Measurements from ENCODE around the gene PPM1H. TPM values are rescaled to one million over a fixed set of nuclear protein-coding genes. Genes with fewer than 3 reads are reported as not detected.
"Not testable (repeated sequence)": the region's sequence is repeated elsewhere in the genome, so short reads cannot be mapped to it uniquely, and the experiment has no call there.

The PPM1H gene
- total and polyA plus RNA-seq, 2 of the 8 experiments (the other 6 are each of a cell fraction or from before 2014, with no cell fraction given): 16.4 to 36.1 TPM

- WGBS, 2 experiments (ENCODE audit: extremely low coverage in 1 of 2, insufficient coverage in 1 of 2, insufficient read length in 1 of 2, insufficient replicate concordance in 2 of 2, low coverage in 1 of 2, low lambda C conversion rate in 2 of 2, missing lambda C conversion rate in 1 of 2): 71% methylated on average over 13 of the region's 13 CpGs; no CpG with 5 or more reads in 1 of the 2 experiments
- H3K4me3 ChIP-seq (ENCODE audit: extremely low read depth in 1 of 4, insufficient read depth in 2 of 4, low read depth in 3 of 4, low read length in 4 of 4); H4K8ac ChIP-seq (ENCODE audit: extremely low read depth, insufficient read depth, low read length); H4K91ac ChIP-seq (replicated peaks; ENCODE audit: insufficient read length, low read length); H3K4ac ChIP-seq (replicated peaks; ENCODE audit: insufficient read length, low read depth, low read length); H2BK120ac ChIP-seq (replicated peaks; ENCODE audit: low read depth, low read length); H3K14ac ChIP-seq (ENCODE audit: insufficient read length); H3K23ac ChIP-seq (ENCODE audit: insufficient read length); H3K9ac ChIP-seq (replicated peaks in 1 of 4; ENCODE audit: extremely low read depth in 1 of 4, low read depth in 3 of 4, low read length in 3 of 4); H2AFZ ChIP-seq (ENCODE audit: low read length); POLR2A ChIA-PET (ENCODE audit: partially characterized antibody); H4K20me1 ChIP-seq (replicated peaks in 1 of 2; ENCODE audit: control insufficient read depth in 1 of 2, insufficient read depth in 2 of 2, low read length in 2 of 2); FAIRE-seq; H3K79me2 ChIP-seq (ENCODE audit: control insufficient read depth in 1 of 2, insufficient read depth in 2 of 2, low read length in 2 of 2); DNase-seq (ENCODE audit: low read depth in 1 of 2, low spot score in 2 of 2); H3K27ac ChIP-seq (ENCODE audit: low read depth, low read length); H3K23me2 ChIP-seq (ENCODE audit: low read depth, low read length); H3K27me3 ChIP-seq (replicated peaks in 1 of 4; ENCODE audit: control insufficient read depth in 3 of 4, extremely low read depth in 1 of 4, insufficient read depth in 3 of 4, low read length in 3 of 4); H3K56ac ChIP-seq (replicated peaks; ENCODE audit: insufficient read length, low read depth, low read length); H3K9me3 ChIP-seq (ENCODE audit: insufficient read depth in 2 of 2, low read depth in 1 of 2, low read length in 1 of 2); H3K36me3 ChIP-seq (ENCODE audit: control insufficient read depth in 2 of 4, insufficient read depth in 4 of 4, low read length in 3 of 4); H3K79me1 ChIP-seq (ENCODE audit: low read depth, low read length); H4K5ac ChIP-seq (ENCODE audit: insufficient read length, low read depth, low read length): not testable (repeated sequence)
- peak overlapping the region; percentile 77 for H2BK12ac ChIP-seq (ENCODE audit: low read depth, low read length)
- CTCF ChIA-PET (ENCODE audit: partially characterized antibody): interaction anchor here (1.4 to 2.1 kb wide), 2 partner anchors 12 to 339 kb away, joined by 3 to 5 read pairs; no protein-coding TSS in a partner anchor
- H3K4me2 ChIP-seq (ENCODE audit: insufficient read depth in 1 of 2, low read depth in 2 of 2, low read length in 2 of 2): peak overlapping the region in 1 of 2 experiments; percentile 21; a peak in 1 of 4 replicates
- peak overlapping the region; percentile 76; the same call in 1 of the 2 replicates for H3K18ac ChIP-seq (ENCODE audit: extremely low read depth, low read length)
- H2BK15ac ChIP-seq (ENCODE audit: low read length): peak overlapping the region; percentile 36; the same call in 1 of the 2 replicates
- H3K4me1 ChIP-seq (replicated peaks in 1 of 4; ENCODE audit: control insufficient read depth in 3 of 4, insufficient read depth in 4 of 4, low read length in 3 of 4): peaks cover 9 to 17% (median 14%) of the 10 kb centered on the region in 4 experiments
- H2BK20ac ChIP-seq (ENCODE audit: low read length): peak overlapping the region; percentile 94; the same call in 1 of the 2 replicates
- peak overlapping the region; percentile 84; the same call in 1 of the 2 replicates for H2BK5ac ChIP-seq (ENCODE audit: low read depth, low read length)
- H2AK5ac ChIP-seq (ENCODE audit: low read depth, low read length): peak overlapping the region; percentile 92
These were observed 205.1 kb downstream of the PPM1H start for GRCh38 chr12:62729579-62730544.
